ENCODE results near the gene CSDE1. TPM values are rescaled to one million over a fixed set of nuclear protein-coding genes. Genes with fewer than 3 reads are reported as not detected.

CSDE1 gene
- total RNA-seq, 1 donor from 2014 or later: 900 TPM

DNA sequence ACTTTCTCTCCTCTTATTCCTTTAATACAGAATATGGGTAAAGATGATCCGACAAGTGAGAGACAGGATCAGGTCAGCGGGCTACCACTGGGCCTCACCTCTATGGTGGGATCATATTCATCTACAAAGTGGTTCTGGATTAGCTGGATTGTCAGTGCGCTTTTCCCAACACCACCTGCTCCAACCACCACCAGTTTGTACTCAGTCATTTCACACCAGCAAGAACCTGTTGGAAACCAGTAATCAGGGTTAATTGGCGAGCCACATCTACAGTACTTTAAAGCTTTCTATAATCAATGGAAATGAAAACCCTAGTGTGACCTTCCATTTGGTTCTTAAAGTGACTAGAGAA, 41.9 kb downstream of the CSDE1 start:
- DNase-seq (ENCODE audit: low spot score): no peak
- intact Hi-C loops (cut with DNase I): loop anchor here (1.0 to 2.0 kb wide), 4 partner anchors 41 to 135 kb away; partner anchors contain the start of genes BCAS2, CSDE1 and SIKE1

DNA sequence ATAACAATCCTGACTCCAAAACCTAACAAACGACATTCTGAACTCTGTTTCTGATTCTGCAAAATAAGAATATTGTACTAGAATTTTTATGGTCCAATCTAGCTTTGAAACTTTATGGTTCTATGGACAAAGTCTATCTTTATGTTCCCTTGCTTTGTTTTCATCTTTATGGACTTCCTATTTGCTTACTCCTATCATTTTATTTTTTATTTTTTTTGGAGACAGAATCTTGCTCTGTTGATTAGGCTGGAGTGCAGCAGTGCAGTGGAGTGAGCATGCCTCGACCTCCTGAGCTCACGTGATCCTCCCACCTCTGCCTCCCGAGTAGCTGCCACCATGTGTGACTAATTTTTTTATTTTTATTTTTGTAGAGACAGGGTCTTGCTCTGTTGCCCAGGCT, 44.8 kb downstream of the CSDE1 start:
- intact Hi-C loops (cut with DNase I): no loop called here
- no peak for DNase-seq (ENCODE audit: low spot score)

GRCh38 chr1:114710360-114710759, 47.4 kb downstream of the CSDE1 start:
- intact Hi-C loops (cut with DNase I): no loop called here
- no peak for DNase-seq (ENCODE audit: low spot score)

DNA sequence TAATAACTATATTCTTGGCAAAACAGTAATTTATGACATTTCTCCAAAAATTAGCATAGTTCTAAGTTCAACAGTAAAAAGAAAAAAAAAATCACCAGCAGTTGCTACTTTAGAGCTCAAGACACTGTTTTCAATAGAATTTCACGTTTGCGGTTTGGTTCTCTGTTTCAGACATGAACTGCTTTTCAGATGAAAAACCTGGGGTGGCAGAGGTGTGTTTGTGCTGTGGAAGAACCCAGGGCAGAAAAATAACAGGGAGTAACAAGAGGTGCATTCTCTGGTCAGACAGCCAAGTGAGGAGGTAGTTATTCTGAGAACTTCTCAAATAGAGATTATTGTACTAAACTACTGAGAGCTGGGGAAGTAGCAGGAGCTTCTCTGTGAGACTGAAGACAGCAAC, 50.2 kb downstream of the CSDE1 start:
- intact Hi-C loops (cut with DNase I): no loop called here
- no peak for DNase-seq (ENCODE audit: low spot score)

DNA sequence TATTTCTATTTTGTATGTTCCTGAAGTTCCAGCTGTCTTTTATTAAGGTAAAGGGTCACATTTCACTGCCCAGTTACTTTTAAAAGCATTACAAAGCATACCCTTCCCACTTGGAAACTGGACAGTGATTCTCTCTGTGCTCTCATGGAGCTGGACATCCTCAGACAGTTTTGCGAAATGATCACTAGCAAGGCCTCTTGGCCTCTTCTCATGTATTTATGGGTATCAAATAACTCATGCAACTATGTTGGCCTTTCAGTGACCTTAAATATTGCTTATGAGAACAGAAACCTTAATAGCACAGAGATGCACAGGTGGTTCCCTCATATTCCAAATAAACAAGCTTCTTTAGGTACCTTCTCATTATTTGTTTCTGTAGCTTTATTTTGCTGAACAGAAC, 54.5 kb downstream of the CSDE1 start:
- intact Hi-C loops (cut with DNase I): no loop called here
- no peak for DNase-seq (ENCODE audit: low spot score)

GRCh38 chr1:114702737-114703136, 55.0 kb downstream of the CSDE1 start:
- no peak for DNase-seq (ENCODE audit: low spot score)
- intact Hi-C loops (cut with DNase I): no loop called here

DNA sequence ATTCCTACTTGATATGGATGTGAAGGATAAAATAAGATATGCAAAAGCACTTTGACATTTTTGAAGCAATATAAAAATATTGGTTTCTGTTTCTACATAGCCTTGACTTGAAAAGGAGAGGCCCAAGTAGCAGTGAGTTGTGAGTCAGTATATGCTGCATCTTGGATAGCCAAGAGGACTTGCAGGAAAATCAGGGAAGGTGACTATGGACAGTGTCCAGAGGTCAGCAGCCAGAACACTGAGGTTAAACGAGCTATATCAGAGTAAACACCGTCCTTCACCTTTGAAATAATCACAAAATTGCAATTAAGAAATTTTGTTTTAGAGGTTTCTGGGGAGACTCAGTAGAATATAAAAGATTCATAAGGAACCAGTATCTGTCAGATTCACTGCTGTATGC, 55.9 kb downstream of the CSDE1 start:
- no peak for DNase-seq (ENCODE audit: low spot score)
- intact Hi-C loops (cut with DNase I): no loop called here

- intact Hi-C loops (cut with DNase I): no loop called here
- DNase-seq (ENCODE audit: low spot score): no peak
Measured at GRCh38 chr1:114700036-114700600, 57.7 kb downstream of the CSDE1 start.

DNA sequence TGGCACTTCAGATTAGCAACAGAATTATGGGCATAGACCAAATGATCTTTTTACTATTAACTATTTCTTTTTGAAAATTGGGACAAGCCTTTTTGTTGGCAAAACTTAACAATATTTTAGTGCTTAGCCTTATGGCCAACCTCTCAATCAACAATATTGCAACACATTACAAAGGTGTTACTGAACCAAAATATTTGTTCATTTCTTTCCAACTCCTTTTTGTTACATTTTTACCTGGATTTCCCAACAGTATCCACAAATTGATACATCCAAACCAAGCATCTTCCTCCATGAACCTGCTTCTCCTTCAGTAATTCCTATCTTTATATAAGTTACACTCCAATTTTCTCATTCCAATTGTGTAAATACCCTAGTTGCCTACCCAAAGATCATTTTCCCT, 61.0 kb downstream of the CSDE1 start:
- no peak for DNase-seq (ENCODE audit: low spot score)
- intact Hi-C loops (cut with DNase I): no loop called here

- intact Hi-C loops (cut with DNase I): no loop called here
- DNase-seq (ENCODE audit: low spot score): no peak
Measured at GRCh38 chr1:114695430-114696058, 62.2 kb downstream of the CSDE1 start, which contains the start of gene AMPD1. TSS of gene AMPD1 (minus strand) at chr1:114695546. CDS start at chr1:114695471, 75 bp downstream.

DNA sequence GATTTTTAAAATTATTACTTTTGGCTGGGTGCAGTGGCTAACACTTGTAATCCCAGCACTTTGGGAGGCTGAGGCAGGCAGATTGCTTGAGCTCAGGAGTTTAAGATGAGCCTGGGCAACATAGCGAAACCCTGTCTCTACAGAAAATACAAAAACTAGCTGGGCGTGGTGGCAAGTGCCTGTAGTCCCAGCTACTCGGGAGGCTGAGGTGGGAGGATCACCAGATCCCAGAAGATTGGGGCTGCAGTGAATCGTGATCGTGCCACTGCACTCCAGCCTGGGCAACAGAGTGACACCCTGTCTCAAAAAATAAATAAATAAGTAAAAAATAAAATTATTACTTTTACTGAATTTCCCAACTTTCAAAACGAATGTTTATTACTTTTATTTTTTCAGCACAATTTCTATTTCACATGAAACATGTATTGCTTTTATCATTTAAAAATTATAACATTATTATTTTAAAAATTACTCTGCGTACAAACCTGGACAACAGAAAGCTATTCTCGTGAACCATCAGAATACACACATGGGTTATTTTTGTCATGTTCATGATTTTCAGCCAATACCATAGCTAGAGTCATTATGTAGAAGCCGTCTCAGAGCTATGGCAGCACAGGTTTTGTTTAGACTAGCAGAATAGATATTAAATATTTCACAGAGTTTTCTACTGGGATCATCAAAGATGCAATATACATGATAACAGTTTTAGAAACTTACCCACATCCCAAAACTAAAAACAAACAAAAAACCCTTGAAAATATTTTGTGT, 63.1 kb downstream of the CSDE1 start:
- DNase-seq (ENCODE audit: low spot score): no peak
- intact Hi-C loops (cut with DNase I): no loop called here

DNA sequence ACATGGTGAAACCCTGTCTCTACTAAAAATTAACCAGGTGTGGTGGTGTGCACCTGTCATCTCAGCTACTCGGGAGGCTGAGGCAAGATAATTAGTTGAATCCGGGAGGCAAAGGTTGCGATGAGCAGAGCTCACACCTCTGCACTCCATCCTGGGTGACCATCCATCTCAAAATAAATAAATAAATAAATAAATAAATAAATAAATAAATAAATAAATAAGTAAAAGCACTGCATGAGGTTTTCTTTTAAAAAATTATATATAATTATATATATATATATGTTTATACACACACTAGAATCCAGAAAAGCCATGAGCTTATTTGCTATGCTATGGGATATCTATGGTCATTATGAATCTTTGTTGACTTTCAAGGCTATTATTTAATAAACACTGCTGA, 64.8 kb downstream of the CSDE1 start:
- intact Hi-C loops (cut with DNase I): no loop called here
- DNase-seq (ENCODE audit: low spot score): no peak

DNA sequence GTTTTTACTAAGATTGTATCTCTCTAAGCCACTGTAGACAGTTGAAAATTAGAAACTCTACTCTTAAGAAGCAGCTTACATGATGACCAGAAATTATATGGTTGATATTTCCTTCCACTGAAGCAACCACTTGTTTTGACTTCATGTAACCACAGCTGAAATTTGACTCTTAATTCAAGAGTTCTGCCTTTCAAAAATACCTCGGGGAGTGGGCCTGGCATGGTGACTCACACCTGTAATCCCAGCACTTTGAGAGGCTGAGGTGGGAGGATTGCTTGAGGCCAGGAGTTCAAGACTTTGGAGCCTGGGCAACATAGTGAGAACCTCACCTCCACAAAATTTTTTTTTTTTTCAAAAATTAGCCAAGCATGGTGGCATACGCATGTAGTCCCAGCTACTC, 66.7 kb downstream of the CSDE1 start:
- intact Hi-C loops (cut with DNase I): no loop called here
- no peak for DNase-seq (ENCODE audit: low spot score)

GRCh38 chr1:114690148-114690547, 67.6 kb downstream of the CSDE1 start:
- no peak for DNase-seq (ENCODE audit: low spot score)
- intact Hi-C loops (cut with DNase I): no loop called here

GRCh38 chr1:114688526-114688925, 69.3 kb downstream of the CSDE1 start:
- intact Hi-C loops (cut with DNase I): no loop called here
- DNase-seq (ENCODE audit: low spot score): no peak

GRCh38 chr1:114685851-114686250, 71.9 kb downstream of the CSDE1 start:
- DNase-seq (ENCODE audit: low spot score): no peak
- intact Hi-C loops (cut with DNase I): no loop called here

DNA sequence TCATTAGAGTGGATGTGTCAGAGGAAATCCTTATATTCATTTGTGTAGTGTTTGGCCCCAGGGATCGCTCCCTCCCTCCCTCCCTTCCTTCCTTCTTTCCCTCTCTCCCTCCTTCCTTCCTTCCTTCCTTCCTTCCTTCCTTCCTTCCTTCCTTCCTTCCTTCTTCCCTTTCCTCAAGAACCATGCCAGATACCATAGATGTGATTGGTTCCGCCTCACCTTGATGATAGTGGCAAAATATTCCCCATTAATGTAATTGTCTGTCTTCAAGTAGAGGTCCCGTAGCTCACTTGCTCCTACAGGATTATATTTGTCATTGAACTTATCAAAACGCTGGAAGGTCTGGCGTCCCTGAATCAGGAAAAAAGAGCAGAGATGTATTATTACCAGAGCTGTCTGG, 80.1 kb downstream of the CSDE1 start:
- intact Hi-C loops (cut with DNase I): loop anchor here (10.0 kb wide), 2 partner anchors 163 to 333 kb away; partner anchors contain the start of gene TRIM33
- DNase-seq (ENCODE audit: low spot score): no peak

DNA sequence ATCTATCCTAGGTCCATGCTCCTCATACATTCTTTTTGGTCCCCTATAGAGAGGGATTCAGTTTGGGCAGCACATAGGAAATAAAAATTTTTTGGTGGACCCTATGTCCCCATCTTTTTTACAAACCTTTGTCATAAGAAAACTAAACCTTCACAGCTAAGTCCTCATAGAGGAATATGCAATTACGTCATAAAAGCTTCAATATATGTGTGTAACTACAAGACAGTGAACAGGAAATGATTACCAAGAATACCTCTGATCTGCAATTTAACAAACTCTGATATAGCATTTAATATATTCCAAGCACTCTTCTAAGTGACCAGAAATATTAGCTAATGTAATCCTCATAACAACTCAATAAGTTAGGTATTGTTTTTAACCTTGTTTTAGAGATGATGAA, 81.7 kb downstream of the CSDE1 start:
- DNase-seq (ENCODE audit: low spot score): no peak
- intact Hi-C loops (cut with DNase I): loop anchor here (10.0 kb wide), 2 partner anchors 161 to 331 kb away; partner anchors contain the start of gene TRIM33

DNA sequence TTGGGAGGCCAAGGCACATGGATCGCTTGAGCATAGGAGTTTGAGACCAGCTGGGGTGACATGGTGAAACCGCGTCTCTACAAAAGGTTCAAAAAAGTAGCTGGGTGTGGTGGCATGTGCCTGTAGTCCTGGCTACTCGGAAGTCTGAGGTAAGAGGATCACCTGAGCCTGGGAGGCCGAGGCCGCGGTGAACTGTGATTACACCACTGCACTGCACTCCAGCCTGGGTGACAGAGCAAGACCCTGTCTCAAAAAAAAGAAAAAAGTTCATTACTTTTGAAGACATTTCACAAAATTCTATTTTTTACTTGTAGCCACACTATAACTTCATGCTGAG, 85.9 kb downstream of the CSDE1 start:
- intact Hi-C loops (cut with DNase I): loop anchor here (10.0 kb wide), 2 partner anchors 157 to 327 kb away; partner anchors contain the start of gene TRIM33
- no peak for DNase-seq (ENCODE audit: low spot score)

DNA sequence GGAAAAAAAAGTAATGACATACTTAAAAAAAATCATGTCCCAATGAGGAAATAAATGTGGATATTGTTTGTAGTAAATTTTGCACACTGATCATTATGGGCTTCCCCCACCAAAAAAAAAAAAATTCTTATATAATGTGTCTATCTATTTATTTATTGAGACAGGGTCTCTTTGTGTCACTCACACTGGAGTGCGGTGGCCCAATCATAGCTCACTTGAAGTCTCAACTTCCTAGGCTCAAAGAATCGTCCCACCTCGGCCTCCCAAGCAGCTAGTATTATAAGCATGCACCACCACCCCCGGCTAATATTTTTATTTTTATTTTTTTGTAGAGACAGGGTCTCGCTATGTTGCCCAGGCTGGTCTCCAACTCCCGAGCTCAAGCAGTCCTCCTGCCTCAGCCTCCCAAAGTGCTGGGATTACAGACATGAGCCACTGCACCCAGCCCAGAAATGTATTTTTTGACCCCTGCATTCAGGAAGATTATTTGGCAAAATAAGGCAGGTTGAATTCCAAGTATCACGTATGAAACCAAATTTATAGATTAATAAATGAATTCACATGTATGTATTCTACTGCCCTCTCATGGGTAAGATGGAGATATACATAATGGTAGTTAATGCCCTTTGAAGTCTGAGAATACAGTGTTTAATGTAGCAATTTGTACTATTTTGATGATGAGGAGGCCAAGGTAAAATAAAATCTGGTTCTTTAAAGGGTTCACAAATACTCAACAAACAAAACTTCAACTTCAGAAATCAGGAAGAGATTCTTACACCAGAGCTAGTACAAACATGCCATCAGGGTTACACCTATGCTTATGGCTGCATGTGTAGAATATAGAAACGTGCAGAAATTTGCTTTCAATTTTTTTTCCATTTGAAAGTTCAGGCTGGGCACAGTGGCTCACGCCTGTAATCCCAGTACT, 86.5 kb downstream of the CSDE1 start:
- DNase-seq (ENCODE audit: low spot score): no peak
- intact Hi-C loops (cut with DNase I): loop anchor here (10.0 kb wide), 2 partner anchors 156 to 326 kb away; partner anchors contain the start of gene TRIM33
